GM19468 (cell line): Measurements from ENCODE around the gene TMEM174.
"Not testable (repeated sequence)": the region's sequence is repeated elsewhere in the genome, so short reads cannot be mapped to it uniquely, and the experiment has no call there.

ENCODE experiments used
- ATAC-seq: cut with Tn5 transposase; IDR thresholded peaks from one replicate; pipeline ENCODE4 v1.9.1; 2021; ENCODE audit warnings: mild to moderate bottlenecking, moderate library complexity, moderate number of reproducible peaks; ENCODE audit not compliant: unreplicated experiment; ENCODE audit errors: extremely low read depth

Gene TMEM174

GRCh38 chr5:73215891-73216610, 43.1 kb downstream of the TMEM174 start:
- peak; percentile 59 for ATAC-seq

DNA sequence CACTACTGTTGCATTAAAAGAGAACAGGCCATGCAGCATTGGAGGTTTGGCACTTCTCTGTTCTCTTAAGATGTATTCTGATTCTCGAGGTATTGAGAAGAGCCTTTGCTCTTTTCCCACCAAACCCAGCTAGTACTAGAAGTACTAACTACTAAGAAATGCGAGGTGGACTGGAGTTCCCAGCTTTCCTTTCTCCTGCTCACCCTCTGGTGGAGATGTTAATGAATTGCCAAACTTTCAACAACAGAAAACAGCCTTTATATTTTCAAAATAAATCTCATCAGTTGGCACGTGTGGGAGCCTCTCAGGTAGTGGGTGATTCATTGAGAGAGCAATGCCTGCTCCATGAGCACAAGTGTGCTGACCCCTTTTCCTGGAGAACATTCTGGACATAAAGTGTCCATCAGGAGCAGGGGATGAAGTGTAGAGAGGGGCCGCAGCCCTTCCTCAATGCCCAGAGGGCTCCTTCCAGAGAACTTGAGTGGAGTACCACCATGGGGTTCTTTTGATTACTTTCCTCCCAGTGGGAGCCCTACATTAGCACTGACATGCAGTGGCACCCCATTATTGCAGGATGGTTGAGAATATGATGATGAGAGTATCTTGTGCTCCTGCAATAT, 45.7 kb downstream of the TMEM174 start:
- ATAC-seq, result no peak

GRCh38 chr5:73219336-73219735, 46.3 kb downstream of the TMEM174 start:
- ATAC-seq, result not testable (repeated sequence)

GRCh38 chr5:73221161-73221560, 48.2 kb downstream of the TMEM174 start:
- no peak for ATAC-seq

GRCh38 chr5:73221726-73222125, 48.7 kb downstream of the TMEM174 start:
- ATAC-seq, result no peak

DNA sequence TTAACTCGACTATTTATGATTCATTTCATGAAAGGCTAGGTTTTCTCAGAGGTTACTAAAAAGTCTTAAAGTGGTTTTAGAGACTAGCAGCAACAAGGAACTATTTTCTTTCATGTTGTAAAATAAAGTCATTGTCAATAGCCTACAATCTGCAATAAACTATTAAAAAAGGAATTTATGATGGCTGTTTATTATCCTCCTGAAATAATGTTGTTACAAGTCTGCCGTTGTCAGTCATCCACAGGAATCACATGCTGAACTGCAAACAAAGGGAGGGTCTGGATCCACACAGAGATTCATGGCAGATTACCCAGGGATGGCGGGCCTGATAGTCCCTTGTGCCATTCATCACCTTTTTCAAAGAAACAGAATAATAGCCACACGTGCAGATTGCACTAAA, 49.2 kb downstream of the TMEM174 start:
- no peak for ATAC-seq
